NCI-H510A (cell line): ENCODE data around the gene TMEM17.

Source experiments
- DNase-seq: peaks from one replicate; lab custom pipeline; 2025; lab: John Stamatoyannopoulos, UW

Gene TMEM17

GRCh38 chr2:62455957-62456692, 49.9 kb downstream of the TMEM17 start:
- no peak for DNase-seq

GRCh38 chr2:62453955-62454354, 52.0 kb downstream of the TMEM17 start:
- DNase-seq: no peak

- DNase-seq: no peak
These were observed 53.1 kb downstream of the TMEM17 start for GRCh38 chr2:62452701-62453454.

- no peak for DNase-seq
These were observed 55.2 kb downstream of the TMEM17 start for GRCh38 chr2:62450716-62451191.
